Suprapubic skin (tissue), 4 donors: ENCODE data around the gene PRICKLE2.

Experiments used
- POLR2A ChIP-seq, 2 donors: fragments of 450-650 bp; IDR thresholded peaks; one replicate each; pipeline ENCODE4 v1.6.1; 2017; ENCODE audit warnings: antibody characterized with exemption in 2 of 2, mild to moderate bottlenecking in 2 of 2, moderate library complexity in 2 of 2
- POLR2AphosphoS5 ChIP-seq, 3 donors: sonication (generic); formaldehyde crosslinking; IDR thresholded peaks; one replicate each; pipeline ENCODE4 v1.6.1; 2017; ENCODE audit warnings: antibody characterized with exemption in 3 of 3
- TF ChIP-seq, protein P1 (sequence below), 2 donors: fragments of 200-600 bp in 1 of 2; fragments of 450-650 bp in 1 of 2; sonication (generic) in 1 of 2; IDR thresholded peaks; one replicate each; pipeline ENCODE4 v1.5.1; 2016 to 2019; ENCODE audit warnings: antibody characterized with exemption in 2 of 2, mild to moderate bottlenecking in 1 of 2, moderate library complexity in 1 of 2

DNA sequence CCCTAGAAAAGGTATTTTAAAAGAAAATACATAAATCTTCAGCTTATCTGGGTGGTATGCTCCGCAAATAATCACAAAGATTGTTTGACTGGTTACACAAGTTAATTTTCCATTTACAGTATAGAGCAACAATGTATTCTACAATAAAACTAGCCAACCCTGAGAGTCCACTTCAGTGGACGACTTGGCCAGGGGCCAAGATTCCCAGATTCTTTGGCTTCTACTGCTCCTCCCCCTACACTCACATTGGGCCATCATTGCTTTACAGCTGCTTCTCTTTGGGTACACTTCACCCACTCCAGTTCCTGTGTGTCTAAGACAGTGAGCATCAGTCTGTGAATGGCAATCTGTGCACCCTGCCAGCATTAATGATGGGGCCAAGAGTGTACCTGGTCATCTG, 17.2 kb upstream of the PRICKLE2 start:
- TF ChIP-seq POLR2A (IDR thresholded peaks at IDR 0.05) (no peak), POLR2AphosphoS5 (IDR thresholded peaks at IDR 0.05) (no peak)
- TF ChIP-seq, protein P1, sequence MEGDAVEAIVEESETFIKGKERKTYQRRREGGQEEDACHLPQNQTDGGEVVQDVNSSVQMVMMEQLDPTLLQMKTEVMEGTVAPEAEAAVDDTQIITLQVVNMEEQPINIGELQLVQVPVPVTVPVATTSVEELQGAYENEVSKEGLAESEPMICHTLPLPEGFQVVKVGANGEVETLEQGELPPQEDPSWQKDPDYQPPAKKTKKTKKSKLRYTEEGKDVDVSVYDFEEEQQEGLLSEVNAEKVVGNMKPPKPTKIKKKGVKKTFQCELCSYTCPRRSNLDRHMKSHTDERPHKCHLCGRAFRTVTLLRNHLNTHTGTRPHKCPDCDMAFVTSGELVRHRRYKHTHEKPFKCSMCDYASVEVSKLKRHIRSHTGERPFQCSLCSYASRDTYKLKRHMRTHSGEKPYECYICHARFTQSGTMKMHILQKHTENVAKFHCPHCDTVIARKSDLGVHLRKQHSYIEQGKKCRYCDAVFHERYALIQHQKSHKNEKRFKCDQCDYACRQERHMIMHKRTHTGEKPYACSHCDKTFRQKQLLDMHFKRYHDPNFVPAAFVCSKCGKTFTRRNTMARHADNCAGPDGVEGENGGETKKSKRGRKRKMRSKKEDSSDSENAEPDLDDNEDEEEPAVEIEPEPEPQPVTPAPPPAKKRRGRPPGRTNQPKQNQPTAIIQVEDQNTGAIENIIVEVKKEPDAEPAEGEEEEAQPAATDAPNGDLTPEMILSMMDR (IDR thresholded peaks at IDR 0.05) = no peak
